ENCODE results near the gene SLAIN2. TPM values are rescaled to one million over a fixed set of nuclear protein-coding genes. Genes with fewer than 3 reads are reported as not detected.

The SLAIN2 gene
- total RNA-seq, 1 experiment from 2014 or later: 30.8 TPM

GRCh38 chr4:48356355-48356754 lies 15.0 kb downstream of the SLAIN2 start:
- no peaks in the 10 kb centered on the region for H3K4me1 ChIP-seq (ENCODE audit: insufficient read depth, low read length)
- H4K91ac ChIP-seq (ENCODE audit: insufficient read length, low read depth, low read length): no peak overlapping the region
- H4K5ac ChIP-seq (ENCODE audit: insufficient read length, low read depth, low read length): no peak overlapping the region
- Mint-ChIP-seq H3K27ac (no peak overlapping the region), H3K9me3 (peaks cover 4 to 12% of the 10 kb centered on the region in 2 experiments), H3K36me3 (ENCODE audit: insufficient read depth in 1 of 3, low read depth in 3 of 3) (peaks cover 7 to 17% (median 15%) of the 10 kb centered on the region in 3 experiments; a peak in 6 of 7 replicates), H3K4me3 (no peak overlapping the region), H3K4me1 (peaks cover 7% of the 10 kb centered on the region in 2 experiments), H3K27me3 (ENCODE audit: low read depth) (no peaks in the 10 kb centered on the region)
- no peak overlapping the region for H2BK15ac ChIP-seq (ENCODE audit: low read depth, low read length)
- WGBS (ENCODE audit: extremely low coverage, insufficient read length, low lambda C conversion rate): no CpG with 5 or more reads among the region's 1 CpG
- H3K56ac ChIP-seq (ENCODE audit: insufficient read length, low read depth, low read length): no peak overlapping the region
- H3K23ac ChIP-seq (ENCODE audit: insufficient read length, low read depth, low read length): no peak overlapping the region
- H2BK20ac ChIP-seq (ENCODE audit: low read depth, low read length, poor library complexity, severe bottlenecking): no peak overlapping the region
- no peak overlapping the region for H3K14ac ChIP-seq (ENCODE audit: insufficient read depth, low read length)
- TF ChIP-seq CTCF (conservative IDR thresholded peaks at IDR 0.05): no peak
- H3K18ac ChIP-seq (ENCODE audit: insufficient read length, low read depth, low read length): no peak overlapping the region
- no peaks in the 10 kb centered on the region for H3K23me2 ChIP-seq (ENCODE audit: insufficient read length, low read depth, low read length, poor library complexity, severe bottlenecking)
- H4K8ac ChIP-seq (replicated peaks; ENCODE audit: insufficient read length, low read depth, low read length): no peak overlapping the region
- no peaks in the 10 kb centered on the region for H3K27me3 ChIP-seq (ENCODE audit: insufficient read depth, low read length)
- H4K20me1 ChIP-seq (ENCODE audit: control insufficient read depth, insufficient read depth, insufficient read length): no peaks in the 10 kb centered on the region
- H3K9me3 ChIP-seq (ENCODE audit: control insufficient read depth, low read depth, low read length): no peaks in the 10 kb centered on the region
- no peak overlapping the region for H2AK5ac ChIP-seq (ENCODE audit: insufficient read length, low read length)
- H2BK12ac ChIP-seq (ENCODE audit: insufficient read length, low read depth, low read length): no peak overlapping the region
- no peak overlapping the region for H2BK5ac ChIP-seq (ENCODE audit: insufficient read length, low read length)
- H3T11ph ChIP-seq (ENCODE audit: low read length): no peak overlapping the region
- no peak for DNase-seq
- H2AFZ ChIP-seq (ENCODE audit: low read length): no peak overlapping the region
- H3K4me2 ChIP-seq (ENCODE audit: insufficient read depth, insufficient read length, low read length): no peak overlapping the region
- H3K79me2 ChIP-seq (ENCODE audit: insufficient read depth, low read length): peaks cover 6% of the 10 kb centered on the region; the same call in 1 of the 2 replicates
- H3K4ac ChIP-seq (ENCODE audit: low read depth, low read length): no peak overlapping the region
- no peak overlapping the region for H3K27ac ChIP-seq (ENCODE audit: insufficient read length, low read depth, low read length)
- H2BK120ac ChIP-seq (ENCODE audit: low read depth, low read length, poor library complexity, severe bottlenecking): no peak overlapping the region
- no peaks in the 10 kb centered on the region for H3K79me1 ChIP-seq (ENCODE audit: insufficient read depth, low read depth, low read length, poor library complexity, severe bottlenecking)
- no peak overlapping the region for H3K9ac ChIP-seq (ENCODE audit: extremely low read depth, insufficient read length, low read length)

Data from H9 (cell line).